WTC11 (cell line): Measurements from ENCODE around the gene PIGQ. TPM values are rescaled to one million over a fixed set of nuclear protein-coding genes. Genes with fewer than 3 reads are reported as not detected.

Experiments
- ATAC-seq: fragments of 200-7000 bp; cut with Tn5 transposase; 2 replicates; pipeline ENCODE4 v1.10.0; 2021; ENCODE audit warnings: mild to moderate bottlenecking, moderate library complexity
- CTCF ChIA-PET: fragments of 300-600 bp; sonication (Branson Sonifier 250); formaldehyde crosslinking; loops from one replicate; lab custom pipeline; 2021; ENCODE audit warnings: antibody characterized with exemption; lab: Charles Lee
- POLR2A ChIA-PET: fragments of 350-600 bp; sonication (Branson Sonifier 250); formaldehyde crosslinking; loops from one replicate; lab custom pipeline; 2021; ENCODE audit warnings: antibody characterized with exemption; lab: Charles Lee
- DNase-seq: peaks from one replicate; pipeline ENCODE4 v3.0.0; 2021; ENCODE audit warnings: low spot score
- H3K27ac Mint-ChIP-seq: 2 replicates; pipeline ENCODE4 v1.8.0; 2021; ENCODE audit warnings: mixed read lengths
- H3K27me3 Mint-ChIP-seq: 2 replicates; pipeline ENCODE4 v1.8.0; 2021; ENCODE audit warnings: low read depth, mild to moderate bottlenecking, moderate library complexity, mixed read lengths
- H3K36me3 Mint-ChIP-seq: 2 replicates; pipeline ENCODE4 v1.8.0; 2021; ENCODE audit warnings: mixed read lengths
- H3K4me1 Mint-ChIP-seq: 2 replicates; pipeline ENCODE4 v1.8.0; 2022; ENCODE audit warnings: mixed read lengths
- H3K4me3 Mint-ChIP-seq: 2 replicates; pipeline ENCODE4 v1.8.0; 2021; ENCODE audit warnings: mild to moderate bottlenecking, moderate library complexity, mixed read lengths
- H3K9me3 Mint-ChIP-seq: 2 replicates; pipeline ENCODE4 v1.8.0; 2021; ENCODE audit warnings: mixed read lengths
- ATF1 ChIP-seq: sonication (generic); formaldehyde crosslinking; IDR thresholded peaks from 2 replicates; pipeline ENCODE4 v1.8.1; 2023; ENCODE audit warnings: mild to moderate bottlenecking, moderate library complexity, missing genetic modification reagents
- EMX1 ChIP-seq: fragments of 250-450 bp; sonication (Bioruptor Pico); IDR thresholded peaks from 2 replicates; pipeline ENCODE4 v1.8.0; 2021; ENCODE audit warnings: mild to moderate bottlenecking
- ESRRA ChIP-seq: sonication (generic); formaldehyde crosslinking; IDR thresholded peaks from 2 replicates; pipeline ENCODE4 v1.8.1; 2022; ENCODE audit warnings: mild to moderate bottlenecking, missing genetic modification reagents, borderline replicate concordance
- FOXJ3 ChIP-seq: sonication (generic); formaldehyde crosslinking; IDR thresholded peaks from 2 replicates; pipeline ENCODE4 v1.9.0; 2021; ENCODE audit warnings: missing genetic modification reagents, mild to moderate bottlenecking, borderline replicate concordance
- FOXK1 ChIP-seq: sonication (generic); formaldehyde crosslinking; IDR thresholded peaks from 2 replicates; pipeline ENCODE4 v1.8.0; 2022; ENCODE audit warnings: mild to moderate bottlenecking, moderate library complexity, missing genetic modification reagents
- FOXP4 ChIP-seq: sonication (generic); formaldehyde crosslinking; IDR thresholded peaks from 2 replicates; pipeline ENCODE4 v1.8.0; 2022; ENCODE audit warnings: mild to moderate bottlenecking, missing genetic modification reagents
- GRHL2 ChIP-seq: fragments of 250-450 bp; sonication (Bioruptor Pico); IDR thresholded peaks from 2 replicates; pipeline ENCODE4 v1.8.0; 2022; ENCODE audit warnings: mild to moderate bottlenecking, moderate library complexity; ENCODE audit not compliant: insufficient replicate concordance, severe bottlenecking
- JAZF1 ChIP-seq: fragments of 250-450 bp; sonication (Bioruptor Pico); IDR thresholded peaks from 2 replicates; pipeline ENCODE4 v1.9.0; 2021; ENCODE audit warnings: moderate library complexity, mild to moderate bottlenecking, inconsistent platforms
- JUN ChIP-seq: sonication (generic); formaldehyde crosslinking; IDR thresholded peaks from 2 replicates; pipeline ENCODE4 v1.8.0; 2023; ENCODE audit warnings: mild to moderate bottlenecking, missing genetic modification reagents
- MLX ChIP-seq: sonication (generic); formaldehyde crosslinking; IDR thresholded peaks from 2 replicates; pipeline ENCODE4 v1.8.1; 2023; ENCODE audit warnings: mild to moderate bottlenecking, missing genetic modification reagents, moderate library complexity
- MXD4 ChIP-seq: fragments of 250-450 bp; sonication (Bioruptor Pico); IDR thresholded peaks from 2 replicates; pipeline ENCODE4 v1.8.0; 2021; ENCODE audit warnings: mild to moderate bottlenecking, moderate library complexity, borderline replicate concordance
- NFYB ChIP-seq: sonication (generic); formaldehyde crosslinking; conservative IDR thresholded peaks from 2 replicates; pipeline ENCODE4 v1.8.0; 2022; ENCODE audit warnings: low read depth, missing genetic modification reagents
- OVOL2 ChIP-seq: fragments of 250-450 bp; sonication (Bioruptor Pico); IDR thresholded peaks from 2 replicates; pipeline ENCODE4 v1.9.0; 2021; ENCODE audit warnings: mild to moderate bottlenecking, borderline replicate concordance
- ZMAT4 ChIP-seq: fragments of 250-450 bp; sonication (Bioruptor Pico); IDR thresholded peaks from 2 replicates; pipeline ENCODE4 v1.9.0; 2021; ENCODE audit warnings: mild to moderate bottlenecking
- ZNF219 ChIP-seq: sonication (generic); formaldehyde crosslinking; IDR thresholded peaks from 2 replicates; pipeline ENCODE4 v1.8.0; 2023; ENCODE audit warnings: missing genetic modification reagents, mild to moderate bottlenecking, borderline replicate concordance
- total RNA-seq: library from RNA; stranded (reverse); gene quantifications from 3 replicates; pipeline ENCODE4 v1.2.3, GENCODE V29; 2021
- TF ChIP-seq, protein P1 (sequence below): sonication (generic); formaldehyde crosslinking; IDR thresholded peaks from 2 replicates; pipeline ENCODE4 v1.8.0; 2022; ENCODE audit warnings: mild to moderate bottlenecking, missing genetic modification reagents
- TF ChIP-seq, protein P2 (sequence below): sonication (generic); formaldehyde crosslinking; IDR thresholded peaks from 2 replicates; pipeline ENCODE4 v1.8.0; 2023; ENCODE audit warnings: missing genetic modification reagents
- TF ChIP-seq, protein P3 (sequence below): fragments of 250-450 bp; sonication (Bioruptor Pico); IDR thresholded peaks from 2 replicates; pipeline ENCODE4 v2.1.2; 2022; ENCODE audit warnings: mild to moderate bottlenecking, moderate library complexity
- TF ChIP-seq, protein P4 (sequence below): sonication (generic); formaldehyde crosslinking; IDR thresholded peaks from 2 replicates; pipeline ENCODE4 v1.8.0; 2022; ENCODE audit warnings: missing genetic modification reagents
- TF ChIP-seq, protein P5 (sequence below): sonication (generic); formaldehyde crosslinking; conservative IDR thresholded peaks from 2 replicates; pipeline ENCODE4 v1.8.1; 2022; ENCODE audit warnings: mild to moderate bottlenecking, missing genetic modification reagents

PIGQ gene
- total RNA-seq, 1 experiment from 2014 or later: 63.7 TPM

- no peak for TF ChIP-seq FOXJ3 (CRISPR knock-in tag)
- no peak for TF ChIP-seq MXD4
- TF ChIP-seq EMX1: no peak
- TF ChIP-seq, protein P1, sequence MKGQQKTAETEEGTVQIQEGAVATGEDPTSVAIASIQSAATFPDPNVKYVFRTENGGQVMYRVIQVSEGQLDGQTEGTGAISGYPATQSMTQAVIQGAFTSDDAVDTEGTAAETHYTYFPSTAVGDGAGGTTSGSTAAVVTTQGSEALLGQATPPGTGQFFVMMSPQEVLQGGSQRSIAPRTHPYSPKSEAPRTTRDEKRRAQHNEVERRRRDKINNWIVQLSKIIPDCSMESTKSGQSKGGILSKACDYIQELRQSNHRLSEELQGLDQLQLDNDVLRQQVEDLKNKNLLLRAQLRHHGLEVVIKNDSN (CRISPR knock-in tag): no peak
- no peak for TF ChIP-seq ZNF219 (CRISPR knock-in tag)
- TF ChIP-seq NFYB (CRISPR knock-in tag): no peak
- TF ChIP-seq, protein P2, sequence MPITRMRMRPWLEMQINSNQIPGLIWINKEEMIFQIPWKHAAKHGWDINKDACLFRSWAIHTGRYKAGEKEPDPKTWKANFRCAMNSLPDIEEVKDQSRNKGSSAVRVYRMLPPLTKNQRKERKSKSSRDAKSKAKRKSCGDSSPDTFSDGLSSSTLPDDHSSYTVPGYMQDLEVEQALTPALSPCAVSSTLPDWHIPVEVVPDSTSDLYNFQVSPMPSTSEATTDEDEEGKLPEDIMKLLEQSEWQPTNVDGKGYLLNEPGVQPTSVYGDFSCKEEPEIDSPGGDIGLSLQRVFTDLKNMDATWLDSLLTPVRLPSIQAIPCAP: no peak
- TF ChIP-seq, protein P3, sequence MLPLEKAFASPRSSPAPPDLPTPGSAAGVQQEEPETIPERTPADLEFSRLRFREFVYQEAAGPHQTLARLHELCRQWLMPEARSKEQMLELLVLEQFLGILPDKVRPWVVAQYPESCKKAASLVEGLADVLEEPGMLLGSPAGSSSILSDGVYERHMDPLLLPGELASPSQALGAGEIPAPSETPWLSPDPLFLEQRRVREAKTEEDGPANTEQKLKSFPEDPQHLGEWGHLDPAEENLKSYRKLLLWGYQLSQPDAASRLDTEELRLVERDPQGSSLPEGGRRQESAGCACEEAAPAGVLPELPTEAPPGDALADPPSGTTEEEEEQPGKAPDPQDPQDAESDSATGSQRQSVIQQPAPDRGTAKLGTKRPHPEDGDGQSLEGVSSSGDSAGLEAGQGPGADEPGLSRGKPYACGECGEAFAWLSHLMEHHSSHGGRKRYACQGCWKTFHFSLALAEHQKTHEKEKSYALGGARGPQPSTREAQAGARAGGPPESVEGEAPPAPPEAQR (CRISPR knock-in tag): no peak
- no peak for TF ChIP-seq JUN (CRISPR knock-in tag)
- no peak for TF ChIP-seq ESRRA (CRISPR knock-in tag)
- TF ChIP-seq JAZF1 (CRISPR knock-in tag): no peak
Observed at GRCh38 chr16:590188-590814, 20.5 kb downstream of the PIGQ start (continued).

GRCh38 chr16:590815-591200, 21.0 kb downstream of the PIGQ start:
- peak overlapping the region; percentile 85 for H3K4me3 Mint-ChIP-seq
- peaks cover 14% of the 10 kb centered on the region for H3K4me1 Mint-ChIP-seq
- H3K9me3 Mint-ChIP-seq: no peaks in the 10 kb centered on the region
- peaks cover 38% of the 10 kb centered on the region for H3K27me3 Mint-ChIP-seq
- peak overlapping the region; percentile 66 for H3K27ac Mint-ChIP-seq
- TF ChIP-seq, protein P4, sequence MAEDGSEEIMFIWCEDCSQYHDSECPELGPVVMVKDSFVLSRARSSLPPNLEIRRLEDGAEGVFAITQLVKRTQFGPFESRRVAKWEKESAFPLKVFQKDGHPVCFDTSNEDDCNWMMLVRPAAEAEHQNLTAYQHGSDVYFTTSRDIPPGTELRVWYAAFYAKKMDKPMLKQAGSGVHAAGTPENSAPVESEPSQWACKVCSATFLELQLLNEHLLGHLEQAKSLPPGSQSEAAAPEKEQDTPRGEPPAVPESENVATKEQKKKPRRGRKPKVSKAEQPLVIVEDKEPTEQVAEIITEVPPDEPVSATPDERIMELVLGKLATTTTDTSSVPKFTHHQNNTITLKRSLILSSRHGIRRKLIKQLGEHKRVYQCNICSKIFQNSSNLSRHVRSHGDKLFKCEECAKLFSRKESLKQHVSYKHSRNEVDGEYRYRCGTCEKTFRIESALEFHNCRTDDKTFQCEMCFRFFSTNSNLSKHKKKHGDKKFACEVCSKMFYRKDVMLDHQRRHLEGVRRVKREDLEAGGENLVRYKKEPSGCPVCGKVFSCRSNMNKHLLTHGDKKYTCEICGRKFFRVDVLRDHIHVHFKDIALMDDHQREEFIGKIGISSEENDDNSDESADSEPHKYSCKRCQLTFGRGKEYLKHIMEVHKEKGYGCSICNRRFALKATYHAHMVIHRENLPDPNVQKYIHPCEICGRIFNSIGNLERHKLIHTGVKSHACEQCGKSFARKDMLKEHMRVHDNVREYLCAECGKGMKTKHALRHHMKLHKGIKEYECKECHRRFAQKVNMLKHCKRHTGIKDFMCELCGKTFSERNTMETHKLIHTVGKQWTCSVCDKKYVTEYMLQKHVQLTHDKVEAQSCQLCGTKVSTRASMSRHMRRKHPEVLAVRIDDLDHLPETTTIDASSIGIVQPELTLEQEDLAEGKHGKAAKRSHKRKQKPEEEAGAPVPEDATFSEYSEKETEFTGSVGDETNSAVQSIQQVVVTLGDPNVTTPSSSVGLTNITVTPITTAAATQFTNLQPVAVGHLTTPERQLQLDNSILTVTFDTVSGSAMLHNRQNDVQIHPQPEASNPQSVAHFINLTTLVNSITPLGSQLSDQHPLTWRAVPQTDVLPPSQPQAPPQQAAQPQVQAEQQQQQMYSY (CRISPR knock-in tag): no peak
- no peak for TF ChIP-seq ATF1 (CRISPR knock-in tag)
- TF ChIP-seq, protein P3 (CRISPR knock-in tag): no peak
- TF ChIP-seq FOXK1 (CRISPR knock-in tag): no peak
- TF ChIP-seq, protein P5, sequence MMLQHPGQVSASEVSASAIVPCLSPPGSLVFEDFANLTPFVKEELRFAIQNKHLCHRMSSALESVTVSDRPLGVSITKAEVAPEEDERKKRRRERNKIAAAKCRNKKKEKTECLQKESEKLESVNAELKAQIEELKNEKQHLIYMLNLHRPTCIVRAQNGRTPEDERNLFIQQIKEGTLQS (CRISPR knock-in tag): no peak
- no peak for TF ChIP-seq GRHL2 (CRISPR knock-in tag)
- TF ChIP-seq OVOL2: no peak
- TF ChIP-seq ZMAT4 (CRISPR knock-in tag): no peak
- no peak for TF ChIP-seq MLX (CRISPR knock-in tag)
- TF ChIP-seq FOXP4 (CRISPR knock-in tag): no peak
- TF ChIP-seq, all 79 proteins: peak for 0
- H3K36me3 Mint-ChIP-seq: peaks cover 2% of the 10 kb centered on the region
- POLR2A ChIA-PET: no interaction called here
- no peak for DNase-seq
- ATAC-seq: no peak
- CTCF ChIA-PET: interaction anchor here (0.9 to 1.2 kb wide), 10 partner anchors 9 to 77 kb away, joined by 3 to 8 read pairs (median 4); partner anchors contain the start of genes RHOT2 and WDR90
